Thoracic aorta (tissue), 2 donors: ENCODE results near the gene GALT. TPM values are rescaled to one million over a fixed set of nuclear protein-coding genes. Genes with fewer than 3 reads are reported as not detected.
"Not testable (repeated sequence)": the region's sequence is repeated elsewhere in the genome, so short reads cannot be mapped to it uniquely, and the experiment has no call there.

ENCODE experiments used
- ATAC-seq: fragments of 150-250 bp; one replicate; pipeline ENCODE4 v1.8.0; 2017; ENCODE audit warnings: low read depth; ENCODE audit not compliant: insufficient number of reproducible peaks, low FRiP score
- DNase-seq: peaks from one replicate; pipeline ENCODE4 v3.0.0-alpha.2; 2020; ENCODE audit warnings: low spot score
- H3K27ac ChIP-seq, 2 donors: fragments of 200-600 bp; sonication (generic); 1 replicate in 1 of 2; 2 replicates in 1 of 2; pipeline ENCODE4 v1.5.1; 2016; ENCODE audit warnings: mild to moderate bottlenecking in 2 of 2, moderate library complexity in 2 of 2
- H3K27me3 ChIP-seq: fragments of 200-600 bp; sonication (generic); replicated peaks from 2 replicates; pipeline ENCODE4 v1.6.0; 2016; ENCODE audit warnings: mild to moderate bottlenecking; ENCODE audit not compliant: insufficient read depth
- H3K36me3 ChIP-seq: fragments of 200-600 bp; sonication (generic); one replicate; pipeline ENCODE4 v1.5.1; 2016
- H3K4me1 ChIP-seq, 2 donors: fragments of 200-600 bp; sonication (generic); 1 replicate in 1 of 2; 2 replicates in 1 of 2; pipeline versions ENCODE4 v1.5.1 to v1.6.0; 2016; ENCODE audit warnings: low read depth in 2 of 2, mild to moderate bottlenecking in 1 of 2; ENCODE audit not compliant: control insufficient read depth in 1 of 2
- H3K4me3 ChIP-seq: fragments of 200-600 bp; sonication (generic); 2 replicates; pipeline ENCODE4 v1.5.1; 2016; ENCODE audit warnings: mild to moderate bottlenecking
- H3K9me3 ChIP-seq: fragments of 200-600 bp; sonication (generic); 2 replicates; pipeline ENCODE4 v1.5.1; 2016
- total RNA-seq, 2 donors: library from RNA; depleted of rRNA; stranded (reverse); fragments of >200 nt; gene quantifications; one replicate each; pipeline versions ENCODE4 v1.1.0 to v1.2.3, GENCODE V29; 2016
- TF ChIP-seq, protein P1 (sequence below): fragments of 200-600 bp; sonication (generic); IDR thresholded peaks from one replicate; pipeline ENCODE4 v1.5.1; 2019; ENCODE audit warnings: antibody characterized with exemption

The GALT gene
- total RNA-seq, 2 donors from 2014 or later: 67.7 to 78.4 TPM

GRCh38 chr9:34634551-34635248 is 11.8 kb upstream of the GALT start:
- Histone ChIP-seq H3K9me3 (no peaks in the 10 kb centered on the region), H3K36me3 (no peaks in the 10 kb centered on the region), H3K4me1 (peaks cover 11 to 30% of the 10 kb centered on the region in 2 donors), H3K27me3 (peaks cover 3% of the 10 kb centered on the region), H3K27ac (no peak overlapping the region), H3K4me3 (no peak overlapping the region)
- TF ChIP-seq, protein P1, sequence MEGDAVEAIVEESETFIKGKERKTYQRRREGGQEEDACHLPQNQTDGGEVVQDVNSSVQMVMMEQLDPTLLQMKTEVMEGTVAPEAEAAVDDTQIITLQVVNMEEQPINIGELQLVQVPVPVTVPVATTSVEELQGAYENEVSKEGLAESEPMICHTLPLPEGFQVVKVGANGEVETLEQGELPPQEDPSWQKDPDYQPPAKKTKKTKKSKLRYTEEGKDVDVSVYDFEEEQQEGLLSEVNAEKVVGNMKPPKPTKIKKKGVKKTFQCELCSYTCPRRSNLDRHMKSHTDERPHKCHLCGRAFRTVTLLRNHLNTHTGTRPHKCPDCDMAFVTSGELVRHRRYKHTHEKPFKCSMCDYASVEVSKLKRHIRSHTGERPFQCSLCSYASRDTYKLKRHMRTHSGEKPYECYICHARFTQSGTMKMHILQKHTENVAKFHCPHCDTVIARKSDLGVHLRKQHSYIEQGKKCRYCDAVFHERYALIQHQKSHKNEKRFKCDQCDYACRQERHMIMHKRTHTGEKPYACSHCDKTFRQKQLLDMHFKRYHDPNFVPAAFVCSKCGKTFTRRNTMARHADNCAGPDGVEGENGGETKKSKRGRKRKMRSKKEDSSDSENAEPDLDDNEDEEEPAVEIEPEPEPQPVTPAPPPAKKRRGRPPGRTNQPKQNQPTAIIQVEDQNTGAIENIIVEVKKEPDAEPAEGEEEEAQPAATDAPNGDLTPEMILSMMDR: no peak
- ATAC-seq (no peak), DNase-seq (no peak)

GRCh38 chr9:34635556-34635955 is 10.9 kb upstream of the GALT start:
- no peak for ATAC-seq
- H3K27ac ChIP-seq: no peak overlapping the region
- peaks cover 11 to 30% of the 10 kb centered on the region in 2 donors for H3K4me1 ChIP-seq
- no peak for DNase-seq
- H3K9me3 ChIP-seq: no peaks in the 10 kb centered on the region
- H3K36me3 ChIP-seq: no peaks in the 10 kb centered on the region
- no peaks in the 10 kb centered on the region for H3K27me3 ChIP-seq
- TF ChIP-seq, protein P1: no peak
- no peak overlapping the region for H3K4me3 ChIP-seq

DNA sequence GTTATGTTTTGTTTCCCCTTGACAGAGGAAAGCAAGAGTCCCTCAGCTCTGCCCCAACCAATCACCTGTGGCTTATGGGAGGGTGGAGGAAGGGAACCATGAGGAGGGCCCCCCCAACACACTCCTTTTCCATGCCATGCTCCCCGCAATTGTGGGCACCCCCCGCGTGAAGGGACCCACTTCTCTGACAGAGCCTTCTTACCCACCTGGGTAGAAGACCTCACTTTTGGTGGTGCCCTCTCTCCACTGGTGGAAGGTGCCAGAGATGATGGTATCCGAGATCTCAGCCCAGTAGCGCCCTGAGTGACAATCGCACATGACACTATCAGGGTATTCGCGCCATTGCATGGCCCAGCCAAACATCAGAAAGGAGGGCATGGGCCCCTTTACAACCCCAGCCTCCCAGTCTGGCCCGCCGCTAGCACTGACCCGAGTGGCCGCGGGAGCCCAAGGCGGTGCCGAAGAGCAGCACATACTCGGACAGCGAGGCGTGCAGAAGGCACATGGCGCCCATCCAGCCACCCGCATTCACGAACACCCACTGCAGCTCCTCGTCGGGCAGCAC is 9.6 kb upstream of the GALT start:
- peak overlapping the region; percentile 79 for H3K4me3 ChIP-seq
- H3K36me3 ChIP-seq: no peaks in the 10 kb centered on the region
- H3K27ac ChIP-seq: peak overlapping the region; percentile 74 to 87
- no peaks in the 10 kb centered on the region for H3K27me3 ChIP-seq
- ATAC-seq: no peak
- no peak for DNase-seq
- TF ChIP-seq, protein P1: no peak
- peaks cover 11 to 30% of the 10 kb centered on the region in 2 donors for H3K4me1 ChIP-seq
- no peaks in the 10 kb centered on the region for H3K9me3 ChIP-seq

DNA sequence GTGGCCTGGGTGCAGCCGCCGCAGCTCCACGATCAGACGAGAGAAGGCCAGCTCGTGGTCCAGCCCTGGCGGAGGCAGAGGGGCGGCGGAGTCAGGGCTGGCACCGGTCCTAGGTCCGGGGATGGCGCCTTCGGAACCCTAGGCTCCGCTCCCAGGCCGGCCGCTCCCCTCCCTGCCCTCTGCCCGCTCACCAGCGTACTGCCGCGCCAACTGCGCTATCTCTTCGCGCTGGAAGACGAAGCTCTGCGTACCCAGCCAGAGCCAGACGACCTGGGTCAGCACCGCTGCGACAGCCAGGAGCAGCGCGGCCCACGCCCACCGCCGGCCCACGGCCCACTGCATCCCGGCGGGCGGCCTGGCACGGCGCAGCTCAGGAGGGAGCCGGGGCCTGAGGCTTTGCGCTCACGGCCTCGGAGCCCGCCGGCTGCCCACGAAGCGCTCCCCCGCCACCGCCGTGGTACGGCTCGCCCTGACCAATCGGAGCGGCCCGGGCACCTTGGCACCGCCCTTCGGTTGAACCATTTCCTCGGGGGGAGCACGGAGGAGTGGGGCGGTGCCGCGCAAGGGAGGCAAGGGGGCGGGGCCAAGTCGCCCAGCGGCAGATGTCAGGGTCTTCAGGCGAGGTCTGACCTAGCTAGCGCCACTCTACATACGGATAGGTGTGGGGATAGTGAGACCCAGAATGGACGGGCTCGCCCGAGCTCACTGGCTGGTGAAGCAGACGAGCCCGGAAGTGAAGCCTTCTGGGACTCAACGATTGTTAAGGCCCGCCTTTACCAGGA is 8.9 kb upstream of the GALT start, which contains the start of gene SIGMAR1:
Gene SIGMAR1 (minus strand): TSS at position 432 of the 782 bp plus-strand sequence. CDS start 90 bp downstream, at position 342.
- DNase-seq (peak; percentile 71), ATAC-seq (peak; percentile 88)
- Histone ChIP-seq H3K27me3 (no peaks in the 10 kb centered on the region), H3K36me3 (no peaks in the 10 kb centered on the region), H3K4me3 (peak within 1 kb of the TSS; percentile 79), H3K9me3 (no peaks in the 10 kb centered on the region), H3K27ac (peak within 1 kb of the TSS; percentile 74 to 87), H3K4me1 (peaks cover 11 to 30% of the 10 kb centered on the region in 2 donors)
- TF ChIP-seq, protein P1: no peak

- no peak for ATAC-seq
- peak overlapping the region; percentile 74 to 87 for H3K27ac ChIP-seq
Observed at GRCh38 chr9:34638138-34638445, 8.4 kb upstream of the GALT start.

DNA sequence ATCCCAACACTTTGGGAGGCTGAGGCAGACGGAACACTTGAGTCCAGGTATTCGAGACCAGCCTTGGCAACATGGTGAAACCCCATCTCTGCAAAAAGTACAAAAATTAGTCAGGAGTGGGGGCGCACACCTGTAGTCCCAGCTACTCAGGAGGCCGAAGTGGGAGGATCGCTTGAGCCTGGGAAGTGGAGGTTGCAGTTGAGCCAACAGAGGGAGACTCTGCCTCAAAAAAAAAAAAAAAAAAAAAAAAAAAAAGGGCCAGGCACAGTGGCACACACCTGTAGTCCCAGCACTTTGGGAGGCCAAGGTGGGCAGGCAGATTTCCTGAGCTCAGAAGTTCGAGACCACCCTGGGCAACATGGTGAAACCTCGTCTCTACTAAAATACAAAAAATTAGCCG is 7.2 kb upstream of the GALT start:
- not testable (repeated sequence) for ATAC-seq

More at GRCh38 chr9:34638138-34638445, 8.4 kb upstream of the GALT start:
- peak overlapping the region; percentile 79 for H3K4me3 ChIP-seq
- H3K36me3 ChIP-seq: no peaks in the 10 kb centered on the region
- H3K4me1 ChIP-seq: peaks cover 11 to 30% of the 10 kb centered on the region in 2 donors
- H3K9me3 ChIP-seq: no peaks in the 10 kb centered on the region
- H3K27me3 ChIP-seq: no peaks in the 10 kb centered on the region
- no peak for DNase-seq
- TF ChIP-seq, protein P1: no peak

More for the DNA sequence above, 7.2 kb upstream of the GALT start:
- DNase-seq, H3K4me3 ChIP-seq, H3K36me3 ChIP-seq, H3K27me3 ChIP-seq, H3K27ac ChIP-seq, H3K9me3 ChIP-seq: not testable (repeated sequence)
- H3K4me1 ChIP-seq: peaks cover 11 to 27% of the 10 kb centered on the region in 2 donors
